ENCODE results near the gene NOL3. TPM values are rescaled to one million over a fixed set of nuclear protein-coding genes. Genes with fewer than 3 reads are reported as not detected.

NOL3 gene
- polyA plus RNA-seq, 2 donors = 36.7 to 59.0 TPM

DNA sequence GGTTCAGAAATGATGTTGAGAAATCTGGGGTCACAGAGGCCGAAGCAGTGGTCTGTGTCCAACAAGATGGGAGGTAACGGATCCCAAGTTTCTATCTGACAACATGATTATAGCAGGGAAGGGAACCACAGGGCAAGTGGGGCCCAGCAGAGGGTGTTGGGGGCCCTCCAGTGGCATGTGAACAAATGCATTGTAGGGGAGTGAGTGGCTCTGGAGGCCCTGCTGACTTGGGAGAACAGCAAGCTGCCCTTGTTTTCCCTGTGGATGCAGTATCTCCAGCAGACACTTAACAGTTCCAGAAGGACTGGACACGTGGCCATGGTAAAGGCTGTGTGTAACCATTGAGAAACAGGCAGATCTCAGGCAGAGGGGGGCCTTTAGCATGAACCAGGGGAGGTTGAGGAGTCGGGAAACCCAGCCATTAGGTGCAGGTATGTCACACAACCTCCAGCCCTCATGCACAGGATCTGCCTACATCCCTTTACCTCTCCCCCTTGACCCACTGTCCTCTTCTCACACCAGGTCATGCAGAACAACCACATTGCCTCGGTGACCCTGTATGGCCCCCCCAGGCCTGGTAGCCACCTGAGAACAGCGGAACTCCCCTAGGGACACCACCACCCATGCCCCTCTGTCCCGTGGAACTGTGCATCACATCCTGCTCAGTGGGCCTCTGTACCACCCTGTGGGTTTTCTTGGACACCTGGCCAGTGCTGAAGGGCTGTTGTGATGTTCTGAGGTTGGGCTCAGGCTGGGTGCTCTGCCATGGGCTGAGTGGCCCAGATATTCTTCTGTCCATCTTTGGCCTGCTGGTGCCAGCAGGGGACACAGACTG lies 23.6 kb upstream of the NOL3 start:
- Histone ChIP-seq H3K27me3 (ENCODE audit: control insufficient read depth in 1 of 2, insufficient read depth in 2 of 2, low read length in 2 of 2) (no peaks in the 10 kb centered on the region), H3K9me3 (ENCODE audit: control insufficient read depth in 2 of 2, insufficient read depth in 1 of 2, low read depth in 1 of 2, low read length in 1 of 2) (no peaks in the 10 kb centered on the region), H3K36me3 (ENCODE audit: control insufficient read depth in 2 of 2, insufficient read depth in 2 of 2, low read length in 1 of 2) (peaks cover 7 to 58% of the 10 kb centered on the region in 2 donors), H3K4me3 (ENCODE audit: low read depth in 1 of 2, low read length in 2 of 2) (no peak overlapping the region), H3K4me1 (ENCODE audit: control insufficient read depth in 2 of 2, insufficient read depth in 2 of 2, low read length in 1 of 2) (peaks cover 0 to 12% of the 10 kb centered on the region in 2 donors), H3K27ac (ENCODE audit: low read depth in 2 of 2, low read length in 1 of 2) (peak overlapping the region in 1 of 2 donors; percentile 23)
- WGBS, 2 donors = 86 to 89% methylated on average over 7 of the region's 7 CpGs

DNA sequence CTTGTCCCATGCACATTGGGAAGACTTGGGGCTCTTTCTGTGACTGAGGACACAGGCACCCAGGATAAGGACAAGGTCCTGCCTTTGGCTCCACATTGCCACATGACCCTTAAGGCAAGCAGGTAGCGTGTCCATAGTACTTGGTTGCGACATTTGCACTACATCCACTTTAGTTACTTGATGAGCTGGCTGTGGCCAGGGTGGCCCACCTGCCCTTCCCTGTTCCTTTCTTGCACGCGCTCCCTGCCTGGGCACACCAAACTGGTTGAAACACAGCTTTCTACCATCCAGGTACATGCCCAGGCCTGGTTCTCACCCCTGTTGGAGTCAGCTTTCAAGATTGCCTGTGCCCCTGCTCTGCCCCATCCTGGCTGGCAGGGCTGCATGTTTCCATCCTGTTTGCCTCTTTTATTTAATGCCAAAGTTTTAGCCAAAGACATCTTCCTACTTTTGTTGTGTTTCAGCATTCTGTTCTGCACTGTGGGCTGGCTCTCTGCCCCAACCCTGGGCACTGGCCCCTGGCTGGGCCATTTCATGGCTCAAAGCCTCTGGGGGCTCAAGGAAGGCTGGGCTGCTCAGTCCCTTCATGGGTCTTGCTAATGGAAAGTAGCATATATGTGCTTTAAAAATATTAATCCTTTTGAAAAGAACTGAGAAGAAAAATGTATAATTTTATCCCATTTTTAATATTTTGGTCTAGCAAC lies 22.7 kb upstream of the NOL3 start:
- WGBS, 2 donors = 58 to 62% methylated on average over 4 of the region's 4 CpGs
- Histone ChIP-seq H3K9me3 (ENCODE audit: control insufficient read depth in 2 of 2, insufficient read depth in 1 of 2, low read depth in 1 of 2, low read length in 1 of 2) (no peaks in the 10 kb centered on the region), H3K27me3 (ENCODE audit: control insufficient read depth in 1 of 2, insufficient read depth in 2 of 2, low read length in 2 of 2) (no peaks in the 10 kb centered on the region), H3K36me3 (ENCODE audit: control insufficient read depth in 2 of 2, insufficient read depth in 2 of 2, low read length in 1 of 2) (peaks cover 3 to 50% of the 10 kb centered on the region in 2 donors), H3K4me3 (ENCODE audit: low read depth in 1 of 2, low read length in 2 of 2) (no peak overlapping the region), H3K27ac (ENCODE audit: low read depth in 2 of 2, low read length in 1 of 2) (peak overlapping the region in 1 of 2 donors; percentile 23), H3K4me1 (ENCODE audit: control insufficient read depth in 2 of 2, insufficient read depth in 2 of 2, low read length in 1 of 2) (peaks cover 0 to 12% of the 10 kb centered on the region in 2 donors)

DNA sequence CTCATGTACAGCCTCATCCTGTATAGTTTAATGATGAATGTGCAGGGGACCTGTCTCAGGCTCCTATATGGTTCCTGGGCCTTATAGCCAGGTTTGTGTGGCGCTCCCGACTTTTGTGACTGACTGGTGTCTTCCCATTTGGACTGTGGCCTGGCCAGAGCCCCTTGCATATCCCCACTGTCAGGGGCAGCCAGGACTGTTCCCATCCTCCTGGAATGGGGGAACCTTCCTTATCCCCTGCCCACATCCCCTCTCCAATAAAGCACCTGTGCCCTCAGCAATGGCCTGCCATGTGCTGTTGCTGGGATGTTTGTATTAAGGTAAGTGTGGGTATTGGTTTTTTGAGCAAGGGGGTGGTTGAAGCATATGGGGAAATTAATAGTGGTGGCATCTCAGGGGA lies 22.1 kb upstream of the NOL3 start:
- no peaks in the 10 kb centered on the region for H3K9me3 ChIP-seq (ENCODE audit: control insufficient read depth in 2 of 2, insufficient read depth in 1 of 2, low read depth in 1 of 2, low read length in 1 of 2)
- 85 to 88% methylated on average over 2 of the region's 2 CpGs for WGBS, 2 donors
- H3K36me3 ChIP-seq (ENCODE audit: control insufficient read depth in 2 of 2, insufficient read depth in 2 of 2, low read length in 1 of 2) = peaks cover 3 to 45% of the 10 kb centered on the region in 2 donors
- no peak overlapping the region for H3K27ac ChIP-seq (ENCODE audit: low read depth in 2 of 2, low read length in 1 of 2)
- H3K4me1 ChIP-seq (ENCODE audit: control insufficient read depth in 2 of 2, insufficient read depth in 2 of 2, low read length in 1 of 2) = peaks cover 0 to 12% of the 10 kb centered on the region in 2 donors
- no peaks in the 10 kb centered on the region for H3K27me3 ChIP-seq (ENCODE audit: control insufficient read depth in 1 of 2, insufficient read depth in 2 of 2, low read length in 2 of 2)
- no peak overlapping the region for H3K4me3 ChIP-seq (ENCODE audit: low read depth in 1 of 2, low read length in 2 of 2)

DNA sequence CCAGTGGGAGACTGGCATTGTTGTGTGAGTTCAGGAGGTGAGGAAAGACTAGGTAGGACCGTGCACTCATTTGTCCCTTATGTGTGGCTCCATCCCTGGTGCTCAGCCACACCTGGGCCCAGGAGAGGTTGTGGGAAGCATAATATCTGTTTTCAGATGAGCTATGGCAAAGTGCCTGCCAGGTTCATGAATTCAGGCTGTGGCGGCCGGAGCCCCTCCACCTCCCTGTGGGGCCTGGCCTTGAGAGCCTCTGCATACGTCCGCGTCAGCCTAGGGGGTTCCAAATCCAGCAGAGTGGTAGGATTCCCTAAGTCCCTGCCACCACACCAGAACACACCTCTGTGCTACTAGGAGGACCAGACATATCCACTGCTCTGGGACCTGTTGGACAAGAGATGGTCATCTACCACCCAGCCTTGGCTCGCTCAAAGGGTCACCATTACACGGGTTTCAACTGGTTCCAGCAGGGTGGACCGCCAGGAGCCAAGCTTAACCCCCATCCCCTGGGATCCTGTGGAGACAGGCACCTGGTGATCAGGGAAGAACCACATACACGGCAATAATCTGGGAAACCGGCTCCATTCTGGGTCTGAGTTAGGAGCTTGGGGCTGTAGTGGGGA lies 21.6 kb upstream of the NOL3 start:
- no peaks in the 10 kb centered on the region for H3K27me3 ChIP-seq (ENCODE audit: control insufficient read depth in 1 of 2, insufficient read depth in 2 of 2, low read length in 2 of 2)
- peaks cover 0 to 12% of the 10 kb centered on the region in 2 donors for H3K4me1 ChIP-seq (ENCODE audit: control insufficient read depth in 2 of 2, insufficient read depth in 2 of 2, low read length in 1 of 2)
- H3K9me3 ChIP-seq (ENCODE audit: control insufficient read depth in 2 of 2, insufficient read depth in 1 of 2, low read depth in 1 of 2, low read length in 1 of 2) = no peaks in the 10 kb centered on the region
- peaks cover 3 to 41% of the 10 kb centered on the region in 2 donors for H3K36me3 ChIP-seq (ENCODE audit: control insufficient read depth in 2 of 2, insufficient read depth in 2 of 2, low read length in 1 of 2)
- no peak overlapping the region for H3K27ac ChIP-seq (ENCODE audit: low read depth in 2 of 2, low read length in 1 of 2)
- no peak overlapping the region for H3K4me3 ChIP-seq (ENCODE audit: low read depth in 1 of 2, low read length in 2 of 2)
- WGBS, 2 donors = 85 to 92% methylated on average over 11 of the region's 11 CpGs

DNA sequence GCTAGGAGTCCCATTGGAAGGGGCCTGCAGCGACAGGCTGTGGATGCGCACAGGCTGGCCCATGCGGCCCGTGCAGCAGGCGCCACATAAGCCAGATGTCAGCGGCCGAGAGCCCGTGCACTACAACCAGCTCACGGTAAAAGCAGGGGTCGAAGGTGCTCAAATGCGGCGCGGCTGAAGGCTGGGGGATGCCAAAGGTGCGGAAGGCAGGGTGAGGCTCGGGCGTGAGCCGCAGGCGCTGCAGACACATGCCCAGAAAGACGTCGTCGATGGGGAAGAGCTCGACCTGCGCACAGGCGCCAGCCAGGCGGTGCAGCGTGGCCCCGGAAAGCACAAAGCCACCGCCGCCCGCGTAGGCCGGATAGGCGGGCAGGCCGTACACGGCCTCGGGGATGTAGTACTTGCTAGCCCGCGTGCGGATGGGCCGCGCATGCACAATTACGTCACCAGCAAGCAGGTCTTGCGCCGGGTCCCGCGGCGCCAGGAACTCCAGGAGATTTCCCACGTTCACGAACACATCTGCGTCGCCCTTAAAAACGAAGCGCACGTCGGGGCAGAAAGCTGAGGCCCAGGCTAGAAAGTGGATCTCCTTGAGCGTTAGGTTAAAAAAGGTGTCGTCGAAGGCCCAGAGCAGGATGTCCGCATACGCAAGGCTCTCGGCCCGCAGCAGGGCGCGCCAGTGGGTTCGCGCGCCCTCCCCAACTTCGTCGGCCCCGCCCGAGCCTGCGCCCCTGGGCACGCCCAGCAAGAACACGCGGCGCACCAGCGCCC lies 20.9 kb upstream of the NOL3 start:
- Histone ChIP-seq H3K27ac (ENCODE audit: low read depth in 2 of 2, low read length in 1 of 2) (no peak overlapping the region), H3K4me3 (ENCODE audit: low read depth in 1 of 2, low read length in 2 of 2) (no peak overlapping the region), H3K9me3 (ENCODE audit: control insufficient read depth in 2 of 2, insufficient read depth in 1 of 2, low read depth in 1 of 2, low read length in 1 of 2) (no peaks in the 10 kb centered on the region), H3K27me3 (ENCODE audit: control insufficient read depth in 1 of 2, insufficient read depth in 2 of 2, low read length in 2 of 2) (no peaks in the 10 kb centered on the region), H3K4me1 (ENCODE audit: control insufficient read depth in 2 of 2, insufficient read depth in 2 of 2, low read length in 1 of 2) (peaks cover 0 to 12% of the 10 kb centered on the region in 2 donors), H3K36me3 (ENCODE audit: control insufficient read depth in 2 of 2, insufficient read depth in 2 of 2, low read length in 1 of 2) (peaks cover 3 to 37% of the 10 kb centered on the region in 2 donors)
- 73 to 74% methylated on average over 77 of the region's 77 CpGs for WGBS, 2 donors

DNA sequence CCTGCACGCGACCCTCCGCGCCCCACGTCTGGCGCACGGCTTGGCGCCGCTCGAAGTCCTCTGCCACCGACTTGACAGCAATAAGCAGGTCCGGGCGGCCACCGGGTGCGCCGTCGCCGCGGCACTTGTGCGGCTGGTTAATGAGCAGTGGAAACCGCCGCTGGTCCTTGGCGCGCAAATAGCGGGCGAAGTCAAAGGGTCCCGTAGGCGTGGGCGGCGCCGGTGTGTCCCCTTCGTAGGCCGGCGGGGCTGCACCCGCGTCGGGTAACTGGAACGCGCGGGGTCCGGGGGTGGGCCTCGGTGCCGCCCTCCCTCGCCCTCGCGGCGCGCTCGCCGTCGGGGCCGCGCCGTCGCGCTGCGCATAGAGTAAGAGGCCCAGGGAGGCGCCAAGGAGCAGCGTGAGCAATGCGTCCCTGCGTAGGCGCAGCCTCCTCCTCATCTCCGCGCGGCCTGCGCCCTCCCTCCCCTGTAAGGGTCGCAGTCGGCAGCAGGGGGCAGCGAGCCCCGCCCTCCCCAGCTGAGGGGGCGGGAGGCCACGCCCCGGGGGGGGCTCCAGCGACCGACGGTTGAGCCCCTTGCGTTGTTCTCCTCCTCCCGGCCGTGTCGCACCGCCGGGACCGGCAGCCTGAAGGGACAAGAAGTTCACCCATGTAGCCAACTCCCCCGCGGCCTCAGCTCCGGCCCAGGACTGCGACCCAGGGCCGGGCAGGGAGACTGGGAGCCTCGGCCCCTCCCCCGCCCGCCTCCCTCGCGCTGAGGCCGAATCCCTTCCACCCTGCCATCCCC lies 20.1 kb upstream of the NOL3 start:
- peak overlapping the region; percentile 67 to 76 for H3K27ac ChIP-seq (ENCODE audit: low read depth in 2 of 2, low read length in 1 of 2)
- 9 to 12% methylated on average over 58 to 94 of the region's 94 CpGs for WGBS, 2 donors
- no peaks in the 10 kb centered on the region for H3K9me3 ChIP-seq (ENCODE audit: control insufficient read depth in 2 of 2, insufficient read depth in 1 of 2, low read depth in 1 of 2, low read length in 1 of 2)
- H3K4me3 ChIP-seq (ENCODE audit: low read depth in 1 of 2, low read length in 2 of 2) = peak overlapping the region; percentile 55 to 64
- no peaks in the 10 kb centered on the region for H3K27me3 ChIP-seq (ENCODE audit: control insufficient read depth in 1 of 2, insufficient read depth in 2 of 2, low read length in 2 of 2)
- peaks cover 3 to 30% of the 10 kb centered on the region in 2 donors for H3K36me3 ChIP-seq (ENCODE audit: control insufficient read depth in 2 of 2, insufficient read depth in 2 of 2, low read length in 1 of 2)
- H3K4me1 ChIP-seq (ENCODE audit: control insufficient read depth in 2 of 2, insufficient read depth in 2 of 2, low read length in 1 of 2) = peaks cover 0 to 16% of the 10 kb centered on the region in 2 donors

DNA sequence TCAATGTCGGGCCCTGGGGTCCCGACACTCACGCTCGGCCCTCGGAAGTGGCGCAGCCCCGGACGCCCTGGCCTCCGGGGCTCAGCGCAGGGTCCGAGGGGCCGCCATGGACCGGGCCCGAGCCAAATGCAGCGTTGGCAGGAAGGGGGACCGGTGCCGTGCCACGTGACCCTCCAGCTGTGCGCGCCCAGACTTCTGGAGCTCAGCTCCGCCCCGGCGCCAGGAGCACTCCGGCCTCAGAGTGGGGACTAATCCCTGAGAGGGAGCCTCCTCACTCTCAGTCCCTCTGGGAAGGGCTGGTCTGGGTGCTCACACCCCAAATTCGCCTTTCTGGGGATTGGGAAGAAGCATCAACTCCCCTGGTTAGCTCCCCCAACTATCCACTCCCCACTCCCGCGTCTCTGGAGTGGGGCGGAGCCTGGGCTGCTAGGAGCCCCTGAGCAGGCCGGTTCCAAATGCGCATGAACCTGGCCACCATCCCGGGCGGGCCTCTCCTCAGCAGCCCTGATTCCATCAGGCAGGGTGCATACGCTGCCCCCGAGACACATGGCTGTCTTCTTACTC lies 19.4 kb upstream of the NOL3 start, which contains the start of gene B3GNT9:
B3GNT9 (minus strand) TSS at position 166 of the 564 bp plus-strand sequence. CDS start 513 bp downstream, outside the sequence.
- WGBS, 2 donors = 1% methylated on average over 34 of the region's 34 CpGs
- H3K27me3 ChIP-seq (ENCODE audit: control insufficient read depth in 1 of 2, insufficient read depth in 2 of 2, low read length in 2 of 2) = no peaks in the 10 kb centered on the region

DNA sequence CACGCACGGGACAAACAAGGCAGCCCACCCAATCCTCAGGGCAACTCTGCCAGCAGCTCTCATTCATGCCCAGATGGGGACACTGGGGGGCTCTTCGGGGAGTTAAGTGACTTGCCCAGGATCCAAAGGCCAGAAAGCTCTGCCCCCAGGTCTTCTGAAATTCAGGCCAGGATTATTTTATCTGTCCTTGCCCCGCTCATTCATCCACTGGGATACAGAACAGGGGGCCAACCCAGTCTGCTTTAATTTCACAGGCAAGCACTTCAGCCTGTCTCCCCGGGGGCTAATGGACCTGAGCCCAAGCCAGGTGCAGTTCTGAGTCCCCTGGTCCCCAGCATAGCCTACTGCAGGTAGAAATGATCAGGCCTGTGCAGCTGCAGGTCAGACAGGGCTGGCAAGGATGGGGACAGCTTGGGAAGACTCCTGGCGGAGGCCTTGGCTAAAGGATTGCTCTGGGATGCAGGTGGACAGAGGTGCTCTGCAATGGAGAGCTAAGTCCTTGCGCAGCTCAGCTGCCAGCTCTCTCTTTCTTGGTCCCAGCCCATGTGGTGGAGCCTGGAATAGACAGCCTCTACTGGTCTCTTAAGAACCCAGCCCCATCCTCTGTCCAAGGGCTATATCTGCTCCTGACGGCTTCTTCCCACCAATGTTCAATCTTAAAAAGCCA lies 18.8 kb upstream of the NOL3 start:
- WGBS, 2 donors = 46 to 57% methylated on average over 8 of the region's 8 CpGs
- peaks cover 0 to 21% of the 10 kb centered on the region in 2 donors for H3K4me1 ChIP-seq (ENCODE audit: control insufficient read depth in 2 of 2, insufficient read depth in 2 of 2, low read length in 1 of 2)
- no peaks in the 10 kb centered on the region for H3K9me3 ChIP-seq (ENCODE audit: control insufficient read depth in 2 of 2, insufficient read depth in 1 of 2, low read depth in 1 of 2, low read length in 1 of 2)
- peaks cover 0 to 20% of the 10 kb centered on the region in 2 donors for H3K36me3 ChIP-seq (ENCODE audit: control insufficient read depth in 2 of 2, insufficient read depth in 2 of 2, low read length in 1 of 2)
- H3K27me3 ChIP-seq (ENCODE audit: control insufficient read depth in 1 of 2, insufficient read depth in 2 of 2, low read length in 2 of 2) = no peaks in the 10 kb centered on the region
- peak overlapping the region in 1 of 2 donors; percentile 55 for H3K4me3 ChIP-seq (ENCODE audit: low read depth in 1 of 2, low read length in 2 of 2)
- peak overlapping the region in 1 of 2 donors; percentile 76 for H3K27ac ChIP-seq (ENCODE audit: low read depth in 2 of 2, low read length in 1 of 2)

More for the DNA sequence above, 19.4 kb upstream of the NOL3 start, which contains the start of gene B3GNT9:
- Histone ChIP-seq H3K9me3 (ENCODE audit: control insufficient read depth in 2 of 2, insufficient read depth in 1 of 2, low read depth in 1 of 2, low read length in 1 of 2) (no peaks in the 10 kb centered on the region), H3K4me1 (ENCODE audit: control insufficient read depth in 2 of 2, insufficient read depth in 2 of 2, low read length in 1 of 2) (peaks cover 0 to 20% of the 10 kb centered on the region in 2 donors), H3K4me3 (ENCODE audit: low read depth in 1 of 2, low read length in 2 of 2) (peak within 1 kb of the TSS; percentile 55 to 64), H3K36me3 (ENCODE audit: control insufficient read depth in 2 of 2, insufficient read depth in 2 of 2, low read length in 1 of 2) (peaks cover under 1 to 25% of the 10 kb centered on the region in 2 donors), H3K27ac (ENCODE audit: low read depth in 2 of 2, low read length in 1 of 2) (peak within 1 kb of the TSS; percentile 67 to 76)

All from esophagus (tissue), 2 donors.